ENCODE results near the gene KCNIP4.

DNA sequence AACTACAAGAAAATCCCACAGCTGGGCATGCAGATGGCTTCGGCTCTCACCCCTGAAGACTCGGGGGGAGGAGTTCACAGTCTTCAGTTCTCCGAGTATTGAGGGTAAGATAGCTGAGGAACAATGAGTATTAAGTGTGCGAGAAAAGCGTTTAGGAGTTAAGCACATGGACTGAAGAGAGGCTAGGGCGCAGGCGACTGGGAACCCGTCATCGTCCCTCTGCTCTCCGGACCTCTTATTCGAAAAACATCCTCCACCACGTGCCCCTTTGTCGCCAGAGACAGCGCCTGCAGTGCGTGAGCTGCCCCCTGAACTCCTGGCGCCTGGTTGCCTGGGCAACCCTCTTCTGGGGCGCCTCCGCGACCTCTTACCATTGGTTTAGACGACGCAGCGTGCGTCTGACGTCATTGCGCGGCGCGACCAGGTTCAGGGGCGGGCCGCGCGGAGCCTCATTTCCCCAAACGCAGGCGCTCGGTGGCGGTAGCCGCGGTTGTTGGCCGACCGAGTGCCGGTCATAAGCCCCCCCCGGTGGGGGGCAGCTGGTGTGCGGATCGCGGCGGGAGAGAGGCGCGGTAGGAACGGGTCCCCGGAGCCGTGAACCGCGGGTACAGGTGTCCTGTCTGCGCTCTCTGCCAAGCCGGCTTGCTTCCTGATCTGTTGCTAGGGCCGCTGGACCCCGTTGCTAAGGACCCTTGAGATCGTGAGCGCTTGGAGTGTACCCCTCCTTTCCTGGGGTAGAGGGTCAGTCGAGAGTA lies 1248.4 kb downstream of the KCNIP4 start, which contains the start of gene PACRGL:
- TF ChIP-seq, protein P1, sequence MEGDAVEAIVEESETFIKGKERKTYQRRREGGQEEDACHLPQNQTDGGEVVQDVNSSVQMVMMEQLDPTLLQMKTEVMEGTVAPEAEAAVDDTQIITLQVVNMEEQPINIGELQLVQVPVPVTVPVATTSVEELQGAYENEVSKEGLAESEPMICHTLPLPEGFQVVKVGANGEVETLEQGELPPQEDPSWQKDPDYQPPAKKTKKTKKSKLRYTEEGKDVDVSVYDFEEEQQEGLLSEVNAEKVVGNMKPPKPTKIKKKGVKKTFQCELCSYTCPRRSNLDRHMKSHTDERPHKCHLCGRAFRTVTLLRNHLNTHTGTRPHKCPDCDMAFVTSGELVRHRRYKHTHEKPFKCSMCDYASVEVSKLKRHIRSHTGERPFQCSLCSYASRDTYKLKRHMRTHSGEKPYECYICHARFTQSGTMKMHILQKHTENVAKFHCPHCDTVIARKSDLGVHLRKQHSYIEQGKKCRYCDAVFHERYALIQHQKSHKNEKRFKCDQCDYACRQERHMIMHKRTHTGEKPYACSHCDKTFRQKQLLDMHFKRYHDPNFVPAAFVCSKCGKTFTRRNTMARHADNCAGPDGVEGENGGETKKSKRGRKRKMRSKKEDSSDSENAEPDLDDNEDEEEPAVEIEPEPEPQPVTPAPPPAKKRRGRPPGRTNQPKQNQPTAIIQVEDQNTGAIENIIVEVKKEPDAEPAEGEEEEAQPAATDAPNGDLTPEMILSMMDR (conservative IDR thresholded peaks at IDR 0.05) = no peak
- no peak for TF ChIP-seq EZH2 (IDR thresholded peaks at IDR 0.05; ENCODE audit: low read depth)
